Esophagus squamous epithelium (tissue), 5 donors: ENCODE results near the gene GFPT1. TPM values are rescaled to one million over a fixed set of nuclear protein-coding genes. Genes with fewer than 3 reads are reported as not detected.

Source experiments
- DNase-seq: peaks from one replicate; lab custom pipeline; 2025; lab: John Stamatoyannopoulos, UW
- H3K27ac ChIP-seq, 4 donors: fragments of 200-600 bp; sonication (generic); one replicate each; pipeline ENCODE4 v1.5.1; 2016 to 2019; ENCODE audit warnings: mild to moderate bottlenecking in 1 of 4
- H3K27me3 ChIP-seq, 4 donors: fragments of 200-600 bp; sonication (generic); 1 replicate in 3 of 4; 2 replicates in 1 of 4; pipeline versions ENCODE4 v1.5.1 to v1.6.0; 2017 to 2021; ENCODE audit warnings: antibody characterized with exemption in 1 of 4
- H3K36me3 ChIP-seq, 3 donors: fragments of 200-600 bp; sonication (generic); one replicate each; pipeline ENCODE4 v1.5.1; 2016 to 2019
- H3K4me1 ChIP-seq, 3 donors: fragments of 200-600 bp; sonication (generic); one replicate each; pipeline ENCODE4 v1.5.1; 2017 to 2019
- H3K4me3 ChIP-seq, 4 donors: fragments of 200-600 bp; sonication (generic); 1 replicate in 3 of 4; 2 replicates in 1 of 4; pipeline ENCODE4 v1.5.1; 2016 to 2019; ENCODE audit warnings: mild to moderate bottlenecking in 2 of 4, moderate library complexity in 1 of 4
- H3K9me3 ChIP-seq, 3 donors: fragments of 200-600 bp; sonication (generic); one replicate each; pipeline ENCODE4 v1.5.1; 2016 to 2019
- CTCF ChIP-seq, 6 experiments: fragments of 450-650 bp in 4 of 6; fragments of 200-600 bp in 2 of 6; sonication (generic) in 2 of 6; IDR thresholded peaks; one replicate each; pipeline ENCODE4 v1.5.1; 2016 to 2019; ENCODE audit warnings: antibody characterized with exemption in 6 of 6, mild to moderate bottlenecking in 4 of 6, moderate library complexity in 4 of 6
- POLR2A ChIP-seq, 4 donors: fragments of 450-650 bp; IDR thresholded peaks; one replicate each; pipeline ENCODE4 v1.6.1; 2017; ENCODE audit warnings: antibody characterized with exemption in 4 of 4, mild to moderate bottlenecking in 4 of 4, moderate library complexity in 3 of 4
- WGBS, 2 donors: methylation state at CpG; one replicate each; pipeline ENCODE4 v1.1.5; 2018; 5-methylcytosine and 5-hydroxymethylcytosine counted together
- intact Hi-C: fragments of 100-400 bp; cut with DNase I; formaldehyde crosslinking; loops from one replicate; pipeline ENCODE4 v1.15.0; 2022
- total RNA-seq, 4 donors: library from RNA; depleted of rRNA; stranded (reverse); fragments of >200 nt; gene quantifications; one replicate each; pipeline ENCODE4 v1.1.0, GENCODE V29; 2016
- donor health status: DM: yes; HTN: yes; CAD: no.

Gene GFPT1
- total RNA-seq, 4 donors from 2014 or later: 13.9 to 25.8 (median 19.5) TPM

- WGBS, 2 donors: 35 to 37% methylated on average over 3 of the region's 3 CpGs
- peak overlapping the region in 1 of 4 donors; percentile 14 for H3K27ac ChIP-seq
These were observed 101.6 kb downstream of the GFPT1 start for GRCh38 chr2:69285379-69285894.

GRCh38 chr2:69280796-69281412 lies 106.1 kb downstream of the GFPT1 start:
- 92% methylated on average over 3 to 4 of the region's 4 CpGs for WGBS, 2 donors
- no peak overlapping the region for H3K27ac ChIP-seq
- H3K36me3 ChIP-seq: no peaks in the 10 kb centered on the region
- TF ChIP-seq CTCF (IDR thresholded peaks at IDR 0.05) (no peak), POLR2A (IDR thresholded peaks at IDR 0.05) (no peak)
- H3K4me1 ChIP-seq: peaks cover 0 to 8% (median 0%) of the 10 kb centered on the region in 3 donors
- DNase-seq: no peak
- H3K27me3 ChIP-seq: no peaks in the 10 kb centered on the region
- intact Hi-C loops: no loop called here
- no peak overlapping the region for H3K4me3 ChIP-seq
- H3K9me3 ChIP-seq: no peaks in the 10 kb centered on the region

More at GRCh38 chr2:69285379-69285894, 101.6 kb downstream of the GFPT1 start:
- TF ChIP-seq POLR2A (IDR thresholded peaks at IDR 0.05) (no peak), CTCF (IDR thresholded peaks at IDR 0.05) (no peak)
- Histone ChIP-seq H3K36me3 (no peaks in the 10 kb centered on the region), H3K4me3 (no peak overlapping the region), H3K9me3 (no peaks in the 10 kb centered on the region), H3K27me3 (no peaks in the 10 kb centered on the region), H3K4me1 (peaks cover 0 to 8% (median 0%) of the 10 kb centered on the region in 3 donors)
- no peak for DNase-seq
- intact Hi-C loops: no loop called here

- Histone ChIP-seq H3K36me3 (no peaks in the 10 kb centered on the region), H3K4me3 (no peak overlapping the region), H3K9me3 (no peaks in the 10 kb centered on the region), H3K4me1 (peaks cover 0 to under 1% (median 0%) of the 10 kb centered on the region in 3 donors), H3K27ac (no peak overlapping the region), H3K27me3 (no peaks in the 10 kb centered on the region)
- TF ChIP-seq CTCF (IDR thresholded peaks at IDR 0.05) (no peak), POLR2A (IDR thresholded peaks at IDR 0.05) (no peak)
- intact Hi-C loops: no loop called here
- DNase-seq: no peak
- WGBS, 2 donors: 78 to 85% methylated on average over 8 to 9 of the region's 9 CpGs
These were observed 106.9 kb downstream of the GFPT1 start for GRCh38 chr2:69279931-69280681.

GRCh38 chr2:69279211-69279610 lies 107.8 kb downstream of the GFPT1 start:
- H3K4me3 ChIP-seq: no peak overlapping the region
- no peaks in the 10 kb centered on the region for H3K27me3 ChIP-seq
- TF ChIP-seq CTCF (IDR thresholded peaks at IDR 0.05) (no peak), POLR2A (IDR thresholded peaks at IDR 0.05) (no peak)
- no peaks in the 10 kb centered on the region for H3K36me3 ChIP-seq
- intact Hi-C loops: no loop called here
- no peak for DNase-seq
- no peaks in the 10 kb centered on the region for H3K4me1 ChIP-seq
- 68 to 72% methylated on average over 2 of the region's 2 CpGs for WGBS, 2 donors
- H3K27ac ChIP-seq: no peak overlapping the region
- H3K9me3 ChIP-seq: no peaks in the 10 kb centered on the region

GRCh38 chr2:69278366-69278765 lies 108.7 kb downstream of the GFPT1 start:
- WGBS, 2 donors: 47 to 55% methylated on average over 5 of the region's 5 CpGs
- no peaks in the 10 kb centered on the region for H3K27me3 ChIP-seq
- H3K4me1 ChIP-seq: no peaks in the 10 kb centered on the region
- H3K9me3 ChIP-seq: no peaks in the 10 kb centered on the region
- H3K27ac ChIP-seq: no peak overlapping the region
- TF ChIP-seq POLR2A (IDR thresholded peaks at IDR 0.05) (no peak), CTCF (IDR thresholded peaks at IDR 0.05) (no peak)
- H3K36me3 ChIP-seq: no peaks in the 10 kb centered on the region
- H3K4me3 ChIP-seq: no peak overlapping the region
- intact Hi-C loops: no loop called here
- DNase-seq: no peak
